Measurements from ENCODE around the gene MAB21L2. TPM values are rescaled to one million over a fixed set of nuclear protein-coding genes. Genes with fewer than 3 reads are reported as not detected.

Gene MAB21L2
- total RNA-seq, 2 experiments from 2014 or later, result not detected

- H3K27ac Mint-ChIP-seq, result no peak overlapping the region
- CTCF ChIA-PET, result no interaction called here
- no peak overlapping the region for H3K4me3 Mint-ChIP-seq
- ATAC-seq (no peak), DNase-seq (no peak)
- H3K4me1 Mint-ChIP-seq (ENCODE audit: low read depth), result no peaks in the 10 kb centered on the region
- POLR2A ChIA-PET, result no interaction called here
- peaks cover 43% of the 10 kb centered on the region for H3K36me3 Mint-ChIP-seq (ENCODE audit: low read depth)
- H3K9me3 Mint-ChIP-seq (ENCODE audit: insufficient read depth), result peaks cover 13% of the 10 kb centered on the region
- no peaks in the 10 kb centered on the region for H3K27me3 Mint-ChIP-seq (ENCODE audit: low read depth)
These were observed 2.3 kb upstream of the MAB21L2 start for GRCh38 chr4:150579551-150580234.

GRCh38 chr4:150580306-150580705 is 1.6 kb upstream of the MAB21L2 start:
- no peaks in the 10 kb centered on the region for H3K4me1 Mint-ChIP-seq (ENCODE audit: low read depth)
- peaks cover 43% of the 10 kb centered on the region for H3K36me3 Mint-ChIP-seq (ENCODE audit: low read depth)
- H3K4me3 Mint-ChIP-seq, result no peak overlapping the region
- ATAC-seq, result no peak
- H3K27ac Mint-ChIP-seq, result no peak overlapping the region
- no peak for DNase-seq
- POLR2A ChIA-PET, result no interaction called here
- peaks cover 13% of the 10 kb centered on the region for H3K9me3 Mint-ChIP-seq (ENCODE audit: insufficient read depth)
- CTCF ChIA-PET, result no interaction called here
- no peaks in the 10 kb centered on the region for H3K27me3 Mint-ChIP-seq (ENCODE audit: low read depth)

- no peak overlapping the region for H3K4me3 Mint-ChIP-seq
- no peak overlapping the region for H3K27ac Mint-ChIP-seq
- no peak for DNase-seq
- H3K4me1 Mint-ChIP-seq (ENCODE audit: low read depth), result no peaks in the 10 kb centered on the region
- H3K36me3 Mint-ChIP-seq (ENCODE audit: low read depth), result peaks cover 43% of the 10 kb centered on the region
- H3K27me3 Mint-ChIP-seq (ENCODE audit: low read depth), result no peaks in the 10 kb centered on the region
- no peak for ATAC-seq
- peaks cover 13% of the 10 kb centered on the region for H3K9me3 Mint-ChIP-seq (ENCODE audit: insufficient read depth)
- CTCF ChIA-PET, result no interaction called here
- POLR2A ChIA-PET, result no interaction called here
These were observed 820 bp upstream of the MAB21L2 start for GRCh38 chr4:150581056-150581605.

GRCh38 chr4:150581641-150582051 is 305 bp upstream of the MAB21L2 start:
- POLR2A ChIA-PET, result no interaction called here
- Mint-ChIP-seq H3K27ac (no peak overlapping the region), H3K27me3 (ENCODE audit: low read depth) (no peaks in the 10 kb centered on the region)

GRCh38 chr4:150582873-150583286 is 929 bp downstream of the MAB21L2 start:
- ATAC-seq, result no peak
- H3K36me3 Mint-ChIP-seq (ENCODE audit: low read depth), result peaks cover 43% of the 10 kb centered on the region
- H3K4me3 Mint-ChIP-seq, result no peak overlapping the region
- no peak for DNase-seq
- ChIA-PET CTCF (no interaction called here), POLR2A (no interaction called here)
- no peaks in the 10 kb centered on the region for H3K4me1 Mint-ChIP-seq (ENCODE audit: low read depth)
- H3K27me3 Mint-ChIP-seq (ENCODE audit: low read depth), result no peaks in the 10 kb centered on the region
- no peak overlapping the region for H3K27ac Mint-ChIP-seq
- peaks cover 13% of the 10 kb centered on the region for H3K9me3 Mint-ChIP-seq (ENCODE audit: insufficient read depth)

More at GRCh38 chr4:150581641-150582051, 305 bp upstream of the MAB21L2 start:
- ATAC-seq, result no peak
- CTCF ChIA-PET, result no interaction called here
- H3K4me3 Mint-ChIP-seq, result no peak overlapping the region
- no peaks in the 10 kb centered on the region for H3K4me1 Mint-ChIP-seq (ENCODE audit: low read depth)
- peaks cover 13% of the 10 kb centered on the region for H3K9me3 Mint-ChIP-seq (ENCODE audit: insufficient read depth)
- no peak for DNase-seq
- H3K36me3 Mint-ChIP-seq (ENCODE audit: low read depth), result peaks cover 43% of the 10 kb centered on the region

GRCh38 chr4:150583287-150584110 is 1.5 kb downstream of the MAB21L2 start:
- H3K36me3 Mint-ChIP-seq (ENCODE audit: low read depth), result peaks cover 46% of the 10 kb centered on the region
- H3K27ac Mint-ChIP-seq, result no peak overlapping the region
- H3K4me1 Mint-ChIP-seq (ENCODE audit: low read depth), result no peaks in the 10 kb centered on the region
- no peaks in the 10 kb centered on the region for H3K27me3 Mint-ChIP-seq (ENCODE audit: low read depth)
- ChIA-PET CTCF (no interaction called here), POLR2A (no interaction called here)
- H3K9me3 Mint-ChIP-seq (ENCODE audit: insufficient read depth), result peaks cover 13% of the 10 kb centered on the region
- no peak overlapping the region for H3K4me3 Mint-ChIP-seq
- DNase-seq (no peak), ATAC-seq (no peak)

GRCh38 chr4:150584111-150584915 is 2.4 kb downstream of the MAB21L2 start:
- no peak overlapping the region for H3K27ac Mint-ChIP-seq
- no peak for ATAC-seq
- POLR2A ChIA-PET, result no interaction called here
- no peak for DNase-seq
- no peaks in the 10 kb centered on the region for H3K27me3 Mint-ChIP-seq (ENCODE audit: low read depth)
- H3K36me3 Mint-ChIP-seq (ENCODE audit: low read depth), result peaks cover 41% of the 10 kb centered on the region
- no peak overlapping the region for H3K4me3 Mint-ChIP-seq
- peaks cover 13% of the 10 kb centered on the region for H3K9me3 Mint-ChIP-seq (ENCODE audit: insufficient read depth)
- H3K4me1 Mint-ChIP-seq (ENCODE audit: low read depth), result no peaks in the 10 kb centered on the region
- CTCF ChIA-PET, result no interaction called here

- H3K4me3 Mint-ChIP-seq, result no peak overlapping the region
- no peaks in the 10 kb centered on the region for H3K27me3 Mint-ChIP-seq (ENCODE audit: low read depth)
- DNase-seq (no peak), ATAC-seq (no peak)
- CTCF ChIA-PET, result no interaction called here
- no peaks in the 10 kb centered on the region for H3K4me1 Mint-ChIP-seq (ENCODE audit: low read depth)
- H3K36me3 Mint-ChIP-seq (ENCODE audit: low read depth), result peaks cover 36% of the 10 kb centered on the region
- peaks cover 7% of the 10 kb centered on the region for H3K9me3 Mint-ChIP-seq (ENCODE audit: insufficient read depth)
- POLR2A ChIA-PET, result no interaction called here
- H3K27ac Mint-ChIP-seq, result no peak overlapping the region
These were observed 3.7 kb downstream of the MAB21L2 start for GRCh38 chr4:150585611-150586010.

- Mint-ChIP-seq H3K27me3 (ENCODE audit: low read depth) (no peaks in the 10 kb centered on the region), H3K36me3 (ENCODE audit: low read depth) (peaks cover 35% of the 10 kb centered on the region), H3K4me3 (no peak overlapping the region), H3K27ac (no peak overlapping the region), H3K4me1 (ENCODE audit: low read depth) (no peaks in the 10 kb centered on the region), H3K9me3 (ENCODE audit: insufficient read depth) (peaks cover 7% of the 10 kb centered on the region)
- ChIA-PET CTCF (no interaction called here), POLR2A (no interaction called here)
- no peak for DNase-seq
- ATAC-seq, result no peak
These were observed 4.3 kb downstream of the MAB21L2 start for GRCh38 chr4:150586162-150586810.

GRCh38 chr4:150588316-150588715 is 6.4 kb downstream of the MAB21L2 start:
- POLR2A ChIA-PET, result no interaction called here
- no peak overlapping the region for H3K4me3 Mint-ChIP-seq
- no peak overlapping the region for H3K27ac Mint-ChIP-seq
- H3K4me1 Mint-ChIP-seq (ENCODE audit: low read depth), result no peaks in the 10 kb centered on the region
- CTCF ChIA-PET, result no interaction called here
- no peaks in the 10 kb centered on the region for H3K27me3 Mint-ChIP-seq (ENCODE audit: low read depth)
- ATAC-seq (no peak), DNase-seq (no peak)
- H3K9me3 Mint-ChIP-seq (ENCODE audit: insufficient read depth), result no peaks in the 10 kb centered on the region
- H3K36me3 Mint-ChIP-seq (ENCODE audit: low read depth), result peaks cover 16% of the 10 kb centered on the region

GRCh38 chr4:150589157-150589556 is 7.2 kb downstream of the MAB21L2 start:
- no peak for DNase-seq
- Mint-ChIP-seq H3K36me3 (ENCODE audit: low read depth) (peaks cover 7% of the 10 kb centered on the region), H3K27ac (no peak overlapping the region), H3K4me3 (no peak overlapping the region), H3K4me1 (ENCODE audit: low read depth) (no peaks in the 10 kb centered on the region), H3K9me3 (ENCODE audit: insufficient read depth) (no peaks in the 10 kb centered on the region), H3K27me3 (ENCODE audit: low read depth) (no peaks in the 10 kb centered on the region)
- POLR2A ChIA-PET, result no interaction called here
- no peak for ATAC-seq
- CTCF ChIA-PET, result no interaction called here

All from activated CD8-positive, alpha-beta T cell treated with anti-CD3 and anti-CD28 coated beads, Interleukin-2, amount 10 ng/mL, durations not matched to agents 7 days and 5 days (primary cell).